ENCODE measurements around the gene MYEF2.

MYEF2 gene

GRCh38 chr15:48191574-48192225 lies 13.6 kb upstream of the MYEF2 start, which contains the start of gene CTXN2:
TSS of gene CTXN2 (plus strand) at chr15:48191665. CDS start at chr15:48201301, 9,636 bp downstream.
- H3K36me3 ChIP-seq (ENCODE audit: insufficient read depth, insufficient read length, low read length) = no peaks in the 10 kb centered on the region
- no peaks in the 10 kb centered on the region for H3K4me1 ChIP-seq (ENCODE audit: insufficient read depth, insufficient read length)
- no peaks in the 10 kb centered on the region for H3K9me3 ChIP-seq (ENCODE audit: insufficient read depth, low read length)
- H3K9ac ChIP-seq (ENCODE audit: insufficient read length, low read depth) = no peak within 1 kb of the TSS
- no peak for DNase-seq (ENCODE audit: low read depth, low spot score)
- H3K27me3 ChIP-seq (ENCODE audit: insufficient read depth, insufficient read length) = no peaks in the 10 kb centered on the region
- TF ChIP-seq ZNF274 (IDR thresholded peaks at IDR 0.05; ENCODE audit: low read depth, low read length) (no peak), SUZ12 (IDR thresholded peaks at IDR 0.05; ENCODE audit: extremely low read depth, insufficient read depth, insufficient read length) (no peak), YY1 (IDR thresholded peaks at IDR 0.05; ENCODE audit: insufficient read depth, insufficient read length) (no peak)
- no peak within 1 kb of the TSS for H3K4me3 ChIP-seq (ENCODE audit: insufficient read length, low read depth)

GRCh38 chr15:48190932-48191573 lies 13.0 kb upstream of the MYEF2 start:
- H3K9me3 ChIP-seq (ENCODE audit: insufficient read depth, low read length) = no peaks in the 10 kb centered on the region
- no peak overlapping the region for H3K4me3 ChIP-seq (ENCODE audit: insufficient read length, low read depth)
- no peaks in the 10 kb centered on the region for H3K36me3 ChIP-seq (ENCODE audit: insufficient read depth, insufficient read length, low read length)
- H3K4me1 ChIP-seq (ENCODE audit: insufficient read depth, insufficient read length) = no peaks in the 10 kb centered on the region
- no peak overlapping the region for H3K9ac ChIP-seq (ENCODE audit: insufficient read length, low read depth)
- DNase-seq (ENCODE audit: low read depth, low spot score) = peak; percentile 64
- TF ChIP-seq YY1 (IDR thresholded peaks at IDR 0.05; ENCODE audit: insufficient read depth, insufficient read length) = no peak
- no peak for TF ChIP-seq ZNF274 (IDR thresholded peaks at IDR 0.05; ENCODE audit: low read depth, low read length)
- TF ChIP-seq SUZ12 (IDR thresholded peaks at IDR 0.05; ENCODE audit: extremely low read depth, insufficient read depth, insufficient read length) = no peak
- H3K27me3 ChIP-seq (ENCODE audit: insufficient read depth, insufficient read length) = no peaks in the 10 kb centered on the region

- no peak for DNase-seq (ENCODE audit: low read depth, low spot score)
Observed at GRCh38 chr15:48186271-48186670, 8.2 kb upstream of the MYEF2 start.

GRCh38 chr15:48185529-48185928 lies 7.4 kb upstream of the MYEF2 start:
- DNase-seq (ENCODE audit: low read depth, low spot score) = no peak
- Histone ChIP-seq H3K36me3 (ENCODE audit: insufficient read depth, insufficient read length, low read length) (no peaks in the 10 kb centered on the region), H3K4me1 (ENCODE audit: insufficient read depth, insufficient read length) (no peaks in the 10 kb centered on the region), H3K9me3 (ENCODE audit: insufficient read depth, low read length) (no peaks in the 10 kb centered on the region), H3K27me3 (ENCODE audit: insufficient read depth, insufficient read length) (no peaks in the 10 kb centered on the region), H3K4me3 (ENCODE audit: insufficient read length, low read depth) (no peak overlapping the region), H3K9ac (ENCODE audit: insufficient read length, low read depth) (no peak overlapping the region)
- TF ChIP-seq YY1 (IDR thresholded peaks at IDR 0.05; ENCODE audit: insufficient read depth, insufficient read length) (no peak), ZNF274 (IDR thresholded peaks at IDR 0.05; ENCODE audit: low read depth, low read length) (no peak), SUZ12 (IDR thresholded peaks at IDR 0.05; ENCODE audit: extremely low read depth, insufficient read depth, insufficient read length) (no peak)

More at GRCh38 chr15:48186271-48186670, 8.2 kb upstream of the MYEF2 start:
- TF ChIP-seq SUZ12 (IDR thresholded peaks at IDR 0.05; ENCODE audit: extremely low read depth, insufficient read depth, insufficient read length) = no peak
- TF ChIP-seq ZNF274 (IDR thresholded peaks at IDR 0.05; ENCODE audit: low read depth, low read length) = no peak
- no peak for TF ChIP-seq YY1 (IDR thresholded peaks at IDR 0.05; ENCODE audit: insufficient read depth, insufficient read length)
- H3K9ac ChIP-seq (ENCODE audit: insufficient read length, low read depth) = no peak overlapping the region
- H3K27me3 ChIP-seq (ENCODE audit: insufficient read depth, insufficient read length) = no peaks in the 10 kb centered on the region
- no peaks in the 10 kb centered on the region for H3K4me1 ChIP-seq (ENCODE audit: insufficient read depth, insufficient read length)
- no peak overlapping the region for H3K4me3 ChIP-seq (ENCODE audit: insufficient read length, low read depth)
- no peaks in the 10 kb centered on the region for H3K36me3 ChIP-seq (ENCODE audit: insufficient read depth, insufficient read length, low read length)
- no peaks in the 10 kb centered on the region for H3K9me3 ChIP-seq (ENCODE audit: insufficient read depth, low read length)

- Histone ChIP-seq H3K4me1 (ENCODE audit: insufficient read depth, insufficient read length) (no peaks in the 10 kb centered on the region), H3K9me3 (ENCODE audit: insufficient read depth, low read length) (no peaks in the 10 kb centered on the region), H3K36me3 (ENCODE audit: insufficient read depth, insufficient read length, low read length) (no peaks in the 10 kb centered on the region), H3K4me3 (ENCODE audit: insufficient read length, low read depth) (no peak overlapping the region), H3K27me3 (ENCODE audit: insufficient read depth, insufficient read length) (no peaks in the 10 kb centered on the region), H3K9ac (ENCODE audit: insufficient read length, low read depth) (no peak overlapping the region)
- no peak for DNase-seq (ENCODE audit: low read depth, low spot score)
- TF ChIP-seq YY1 (IDR thresholded peaks at IDR 0.05; ENCODE audit: insufficient read depth, insufficient read length) (no peak), SUZ12 (IDR thresholded peaks at IDR 0.05; ENCODE audit: extremely low read depth, insufficient read depth, insufficient read length) (no peak)
Observed at GRCh38 chr15:48182749-48183148, 4.7 kb upstream of the MYEF2 start.

- Histone ChIP-seq H3K4me3 (ENCODE audit: insufficient read length, low read depth) (peak overlapping the region; percentile 45), H3K27me3 (ENCODE audit: insufficient read depth, insufficient read length) (no peaks in the 10 kb centered on the region), H3K9ac (ENCODE audit: insufficient read length, low read depth) (peak overlapping the region; percentile 64), H3K36me3 (ENCODE audit: insufficient read depth, insufficient read length, low read length) (no peaks in the 10 kb centered on the region), H3K4me1 (ENCODE audit: insufficient read depth, insufficient read length) (no peaks in the 10 kb centered on the region), H3K9me3 (ENCODE audit: insufficient read depth, low read length) (no peaks in the 10 kb centered on the region)
- DNase-seq (ENCODE audit: low read depth, low spot score) = no peak
- no peak for TF ChIP-seq YY1 (IDR thresholded peaks at IDR 0.05; ENCODE audit: insufficient read depth, insufficient read length)
- TF ChIP-seq SUZ12 (IDR thresholded peaks at IDR 0.05; ENCODE audit: extremely low read depth, insufficient read depth, insufficient read length) = no peak
- no peak for TF ChIP-seq ZNF274 (IDR thresholded peaks at IDR 0.05; ENCODE audit: low read depth, low read length)
Observed at GRCh38 chr15:48178648-48178931, 495 bp upstream of the MYEF2 start.

- H3K4me3 ChIP-seq (ENCODE audit: insufficient read length, low read depth) = peak overlapping the region; percentile 59
- H3K9ac ChIP-seq (ENCODE audit: insufficient read length, low read depth) = peak overlapping the region; percentile 82
- no peaks in the 10 kb centered on the region for H3K4me1 ChIP-seq (ENCODE audit: insufficient read depth, insufficient read length)
- no peak for TF ChIP-seq ZNF274 (IDR thresholded peaks at IDR 0.05; ENCODE audit: low read depth, low read length)
- TF ChIP-seq SUZ12 (IDR thresholded peaks at IDR 0.05; ENCODE audit: extremely low read depth, insufficient read depth, insufficient read length) = no peak
- no peak for TF ChIP-seq YY1 (IDR thresholded peaks at IDR 0.05; ENCODE audit: insufficient read depth, insufficient read length)
- no peak for DNase-seq (ENCODE audit: low read depth, low spot score)
- H3K36me3 ChIP-seq (ENCODE audit: insufficient read depth, insufficient read length, low read length) = no peaks in the 10 kb centered on the region
- no peaks in the 10 kb centered on the region for H3K27me3 ChIP-seq (ENCODE audit: insufficient read depth, insufficient read length)
- H3K9me3 ChIP-seq (ENCODE audit: insufficient read depth, low read length) = no peaks in the 10 kb centered on the region
Observed at GRCh38 chr15:48177383-48177765, 721 bp downstream of the MYEF2 start.
